GM19463 (cell line): ENCODE results near the gene IRX2.

ENCODE experiments used
- ATAC-seq: cut with Tn5 transposase; IDR thresholded peaks from one replicate; pipeline ENCODE4 v1.9.1; 2021; ENCODE audit warnings: mild to moderate bottlenecking, moderate library complexity; ENCODE audit not compliant: unreplicated experiment

The IRX2 gene

GRCh38 chr5:2721385-2722138 is 29.9 kb downstream of the IRX2 start:
- no peak for ATAC-seq

GRCh38 chr5:2719332-2719731 is 32.1 kb downstream of the IRX2 start:
- no peak for ATAC-seq

- ATAC-seq = no peak
These were observed 33.4 kb downstream of the IRX2 start for GRCh38 chr5:2718115-2718514.

GRCh38 chr5:2715856-2716255 is 35.6 kb downstream of the IRX2 start:
- ATAC-seq = no peak

GRCh38 chr5:2714805-2715204 is 36.7 kb downstream of the IRX2 start:
- no peak for ATAC-seq

GRCh38 chr5:2714026-2714425 is 37.5 kb downstream of the IRX2 start:
- ATAC-seq = no peak

GRCh38 chr5:2711446-2712425 is 39.7 kb downstream of the IRX2 start:
- ATAC-seq = no peak

GRCh38 chr5:2710910-2711309 is 40.6 kb downstream of the IRX2 start:
- ATAC-seq = no peak

- ATAC-seq = no peak
These were observed 41.3 kb downstream of the IRX2 start for GRCh38 chr5:2709976-2710689.

GRCh38 chr5:2708751-2709150 is 42.7 kb downstream of the IRX2 start:
- no peak for ATAC-seq

- no peak for ATAC-seq
These were observed 43.3 kb downstream of the IRX2 start for GRCh38 chr5:2708132-2708531.

- no peak for ATAC-seq
These were observed 45.6 kb downstream of the IRX2 start for GRCh38 chr5:2705861-2706260.

- ATAC-seq = no peak
These were observed 46.5 kb downstream of the IRX2 start for GRCh38 chr5:2704806-2705645.

GRCh38 chr5:2704111-2704510 is 47.4 kb downstream of the IRX2 start:
- no peak for ATAC-seq

GRCh38 chr5:2703615-2704014 is 47.9 kb downstream of the IRX2 start:
- no peak for ATAC-seq

- no peak for ATAC-seq
These were observed 48.4 kb downstream of the IRX2 start for GRCh38 chr5:2703041-2703440.

- ATAC-seq = no peak
These were observed 49.2 kb downstream of the IRX2 start for GRCh38 chr5:2702096-2702879.

- no peak for ATAC-seq
These were observed 49.9 kb downstream of the IRX2 start for GRCh38 chr5:2701592-2701991.

- ATAC-seq = no peak
These were observed 50.6 kb downstream of the IRX2 start for GRCh38 chr5:2700876-2701275.

- no peak for ATAC-seq
These were observed 51.8 kb downstream of the IRX2 start for GRCh38 chr5:2699686-2700085.
